K562 (cell line): ENCODE results near the gene RETREG1. TPM values are rescaled to one million over a fixed set of nuclear protein-coding genes. Genes with fewer than 3 reads are reported as not detected.

Source experiments
- ATAC-seq: fragments of 200-7000 bp; cut with Tn5 transposase; 3 replicates; pipeline ENCODE4 v1.9.1; 2020; ENCODE audit warnings: moderate library complexity
- BruUV-seq: library from RNA; stranded (reverse); fragments of 400-500 nt; replicated peaks from 2 replicates; lab custom pipeline; 2021; lab: Mats Ljungman, UMichigan
- CTCF ChIA-PET: fragments of 300-600 bp; formaldehyde crosslinking; extraction: SDS; loops from one replicate; lab custom pipeline; 2021; ENCODE audit warnings: low intra/inter-chr PET ratio; lab: Yijun Ruan, JAX
- POLR2A ChIA-PET: fragments of 300-600, 350-650 bp; sonication (Branson Sonifier 250); formaldehyde crosslinking; extraction: SDS; loops from one replicate; lab custom pipeline; 2021; ENCODE audit warnings: antibody characterized with exemption, inconsistent platforms; lab: Yijun Ruan, JAX
- DNase-seq, 4 experiments: peaks; one replicate each; pipeline versions ENCODE4 v3.0.0 to v3.0.0-alpha.2; 2011 to 2018; ENCODE audit warnings: low spot score in 3 of 4, mixed read lengths in 3 of 4; ENCODE audit errors: extremely low read depth in 1 of 4
- FAIRE-seq: peaks from 2 replicates; lab custom pipeline; 2011; peaks lifted over from hg19 to GRCh38; lab: Jason Lieb, UNC
- H2AFZ ChIP-seq: 2 replicates; pipeline ENCODE4 v1.6.0; 2011; ENCODE audit warnings: low read depth, low read length, control low read depth, inconsistent platforms
- H3K27ac ChIP-seq: fragments of 200-600 bp; 3 replicates; pipeline ENCODE4 v1.8.0; 2011; ENCODE audit warnings: low read depth, mild to moderate bottlenecking, control low read depth, inconsistent platforms, low read length, moderate library complexity, mixed read lengths; ENCODE audit errors: extremely low read depth
- H3K27me3 ChIP-seq, 2 experiments: fragments of 300-600 bp in 1 of 2; 2 replicates in 1 of 2; 3 replicates in 1 of 2; pipeline versions ENCODE4 v1.6.0 to v1.8.0; 2011; ENCODE audit warnings: inconsistent platforms in 2 of 2, low read length in 2 of 2, mild to moderate bottlenecking in 1 of 2, mixed read lengths in 1 of 2, moderate library complexity in 1 of 2; ENCODE audit not compliant: control insufficient read depth in 2 of 2, insufficient read depth in 2 of 2
- H3K36me3 ChIP-seq: fragments of 300-600 bp; 3 replicates; pipeline ENCODE4 v1.8.0; 2011; ENCODE audit warnings: mild to moderate bottlenecking, low read length, inconsistent platforms; ENCODE audit not compliant: control insufficient read depth, insufficient read depth
- H3K4me1 ChIP-seq, 2 experiments: fragments of 200-600 bp in 1 of 2; replicated peaks in 1 of 2; 2 replicates in 1 of 2; 3 replicates in 1 of 2; pipeline versions ENCODE4 v1.5.1 to v1.8.0; 2011; ENCODE audit warnings: inconsistent platforms in 2 of 2, low read length in 2 of 2, mild to moderate bottlenecking in 1 of 2, mixed read lengths in 1 of 2, moderate library complexity in 1 of 2; ENCODE audit not compliant: control insufficient read depth in 2 of 2, insufficient read depth in 2 of 2
- H3K4me2 ChIP-seq: 2 replicates; pipeline ENCODE4 v1.6.1; 2011; ENCODE audit warnings: low read length, control low read depth, inconsistent platforms, mixed read lengths; ENCODE audit not compliant: insufficient read depth
- H3K4me3 ChIP-seq: fragments of 200-600 bp; sonication (generic), shearing (Covaris generic); 2 replicates; pipeline ENCODE4 v1.5.1; 2016; ENCODE audit warnings: control low read depth, inconsistent platforms
- H3K79me2 ChIP-seq: fragments of 200-600 bp; 3 replicates; pipeline ENCODE4 v1.8.0; 2011; ENCODE audit warnings: low read length, inconsistent platforms; ENCODE audit not compliant: control insufficient read depth, insufficient read depth
- H3K9ac ChIP-seq, 2 experiments: 2 replicates each; pipeline versions ENCODE4 v1.6.0 to v1.6.1; 2011; ENCODE audit warnings: low read depth in 2 of 2, low read length in 2 of 2, control low read depth in 1 of 2, inconsistent platforms in 1 of 2, mild to moderate bottlenecking in 1 of 2, mixed read lengths in 1 of 2; ENCODE audit not compliant: insufficient read depth in 1 of 2
- H3K9me1 ChIP-seq: one replicate; pipeline ENCODE4 v1.6.0; 2011; ENCODE audit warnings: inconsistent platforms, mild to moderate bottlenecking, low read length, moderate library complexity; ENCODE audit not compliant: control insufficient read depth, insufficient read depth
- H3K9me3 ChIP-seq: replicated peaks from 2 replicates; pipeline ENCODE4 v1.5.1; 2011; ENCODE audit warnings: low read depth, low read length, inconsistent platforms; ENCODE audit not compliant: control insufficient read depth, insufficient read depth
- H4K20me1 ChIP-seq: replicated peaks from 2 replicates; pipeline ENCODE4 v1.6.1; 2011; ENCODE audit warnings: low read length, inconsistent platforms, mixed read lengths; ENCODE audit not compliant: control insufficient read depth, insufficient read depth
- ETV6 ChIP-seq, 3 experiments: fragments of 150-350 bp in 1 of 3; sonication (generic) in 1 of 3; formaldehyde crosslinking in 1 of 3; IDR thresholded peaks; 2 replicates each; pipeline versions ENCODE4 v1.6.1 to v1.8.0; 2014 to 2022; ENCODE audit warnings: borderline replicate concordance in 2 of 3, low read depth in 2 of 3, antibody characterized with exemption in 1 of 3, low read length in 1 of 3, mild to moderate bottlenecking in 1 of 3, missing genetic modification reagents in 1 of 3
- ZNF316 ChIP-seq: fragments of 450-650 bp; IDR thresholded peaks from 2 replicates; pipeline ENCODE4 v1.6.1; 2016
- ZNF41 ChIP-seq: fragments of 250-450 bp; sonication (Bioruptor Pico); conservative IDR thresholded peaks from 2 replicates; pipeline ENCODE4 v1.4.0; 2020; ENCODE audit warnings: mild to moderate bottlenecking
- WGBS: fragments of 100-300 bp; shearing (Covaris generic); methylation state at CpG from one replicate; pipeline ENCODE4 v1.1.6; 2016; ENCODE audit warnings: low coverage, mixed read lengths; ENCODE audit not compliant: insufficient coverage; ENCODE audit errors: missing lambda C conversion rate; 5-methylcytosine and 5-hydroxymethylcytosine counted together
- in situ Hi-C: fragments of 300-500 bp; cut with MboI; formaldehyde crosslinking; loops from 4 replicates; pipeline ENCODE4 v1.15.0; 2018; ENCODE audit warnings: inconsistent platforms, mixed read lengths
- intact Hi-C: fragments of 100-400 bp; cut with micrococcal nuclease; formaldehyde crosslinking; loops from 2 replicates; pipeline ENCODE4 v1.14.2; 2022
- polyA plus RNA-seq, 8 experiments: library from polyadenylated mRNA; depleted of rRNA in 4 of 8; stranded (reverse) in 5 of 8; unstranded in 3 of 8; fragments of >200 nt; fragmentation: Nextera tagmentation in 2 of 8; fragmentation: Illumina TruSeq in 1 of 8; extraction: Ambion mirVana in 2 of 8; extraction: Trizol in 1 of 8; gene quantifications; 2 replicates each; pipeline versions ENCODE4 v1.2.1 to v1.2.3, GENCODE V29; 2011 to 2014; ENCODE audit warnings: inconsistent platforms in 1 of 8, missing spikeins in 1 of 8
- total RNA-seq, 7 experiments: library from RNA; depleted of rRNA in 6 of 7; stranded (reverse); fragments of >200 nt in 6 of 7; fragmentation: Illumina TruSeq in 2 of 7; extraction: Trizol in 2 of 7; gene quantifications; 2 replicates each; pipeline versions ENCODE4 v1.2.1 to v1.2.3, GENCODE V29; 2011 to 2021; ENCODE audit warnings: low replicate concordance in 1 of 7

The RETREG1 gene
- total and polyA plus RNA-seq, 9 of the 15 experiments (the other 6 are each of a cell fraction or from before 2014, with no cell fraction given) = 0.01 to 0.20 (median 0.08) TPM; not detected in 5

DNA sequence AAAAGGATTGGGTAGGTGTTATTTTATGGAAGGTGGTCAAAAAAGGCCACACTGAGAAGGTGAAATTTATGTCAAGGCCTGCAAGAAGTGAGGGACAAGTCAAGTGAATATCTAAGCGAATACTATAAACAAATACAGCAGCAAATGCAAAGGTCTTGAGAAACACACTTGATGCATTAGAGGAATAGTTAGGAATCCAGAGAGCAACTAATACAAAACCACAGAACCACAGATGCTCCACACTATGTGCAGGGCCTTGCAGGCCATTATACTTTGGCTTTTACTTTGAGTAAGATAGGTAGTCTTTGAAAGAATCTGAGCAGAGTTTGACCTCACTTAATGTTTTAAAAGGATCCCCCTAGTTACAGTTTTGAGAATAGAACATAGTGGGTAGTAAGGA is 155.8 kb downstream of the RETREG1 start:
- Histone ChIP-seq H3K27me3 (no peaks in the 10 kb centered on the region), H2AFZ (no peak overlapping the region), H3K9me3 (no peaks in the 10 kb centered on the region), H3K4me3 (no peak overlapping the region), H3K4me1 (peaks cover 7 to 10% of the 10 kb centered on the region in 2 experiments; a peak in 3 of 5 replicates), H3K27ac (no peak overlapping the region), H3K4me2 (no peak overlapping the region), H3K79me2 (peaks cover 48% of the 10 kb centered on the region), H3K9me1 (peaks cover 4% of the 10 kb centered on the region), H4K20me1 (peaks cover 15% of the 10 kb centered on the region), H3K9ac (no peak overlapping the region), H3K36me3 (peaks cover 82% of the 10 kb centered on the region)
- no TSS peak for BruUV-seq
- ATAC-seq (no peak), FAIRE-seq (no peak), DNase-seq (no peak)
- intact Hi-C loops = no loop called here
- CTCF ChIA-PET = no interaction called here
- whole genome bisulfite sequencing = 100% methylated on average over 1 of the region's 1 CpG
- POLR2A ChIA-PET = no interaction called here
- no peak for TF ChIP-seq ZNF41 (CRISPR knock-in tag)
- in situ Hi-C loops = no loop called here

DNA sequence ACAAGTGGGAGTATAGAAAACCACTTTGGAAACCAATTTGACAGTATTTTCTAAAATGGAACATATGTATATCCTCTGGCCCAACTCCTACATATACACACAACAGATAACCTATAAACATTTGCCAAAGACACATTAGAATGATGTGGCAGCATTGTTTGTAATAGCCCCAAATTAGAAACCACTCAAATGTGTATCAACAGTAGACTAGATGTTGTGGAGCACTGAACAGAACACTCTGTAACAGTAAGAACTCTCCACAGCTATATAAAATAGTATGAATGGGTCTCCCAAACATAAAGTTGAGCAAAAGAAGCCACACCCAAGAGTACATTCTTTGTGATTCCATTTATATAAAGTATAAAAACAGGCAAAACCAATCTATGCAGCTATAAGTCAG is 157.3 kb downstream of the RETREG1 start:
- no TSS peak for BruUV-seq
- peaks cover 98% of the 10 kb centered on the region for H3K36me3 ChIP-seq
- H3K27ac ChIP-seq = no peak overlapping the region
- no peak for FAIRE-seq
- in situ Hi-C loops = loop anchor here (10.0 kb wide), 2 partner anchors 105 to 295 kb away; no protein-coding TSS in a partner anchor
- peaks cover 4% of the 10 kb centered on the region for H3K9me1 ChIP-seq
- no peak overlapping the region for H3K4me3 ChIP-seq
- H3K9ac ChIP-seq = no peak overlapping the region
- TF ChIP-seq ETV6 (IDR thresholded peaks at IDR 0.05; ENCODE audit: borderline replicate concordance in 1 of 2, low read depth in 2 of 2, low read length in 1 of 2) (no peak), ETV6 (CRISPR knock-in tag; IDR thresholded peaks at IDR 0.05; ENCODE audit: borderline replicate concordance) (no peak), ZNF316 (no peak)
- TF ChIP-seq, all 486 proteins: peak for 0
- no peak for ATAC-seq
- H3K79me2 ChIP-seq = peaks cover 48% of the 10 kb centered on the region
- H2AFZ ChIP-seq = no peak overlapping the region
- no peak for DNase-seq
- intact Hi-C loops = no loop called here
- CTCF ChIA-PET = no interaction called here
- H3K9me3 ChIP-seq = no peaks in the 10 kb centered on the region
- POLR2A ChIA-PET = interaction anchor here (1.2 to 1.6 kb wide), 2 partner anchors 11 to 31 kb away, joined by 3 to 5 read pairs; no protein-coding TSS in a partner anchor
- H4K20me1 ChIP-seq = peaks cover 8% of the 10 kb centered on the region
- H3K4me2 ChIP-seq = no peak overlapping the region
- H3K4me1 ChIP-seq = peaks cover 0 to 18% of the 10 kb centered on the region in 2 experiments; a peak in 2 of 5 replicates
- H3K27me3 ChIP-seq = no peaks in the 10 kb centered on the region
